Hematopoietic multipotent progenitor cell treated with erythropoietin and hydrocortisone succinate and interleukin-3 and kit ligand, for 15 days (in vitro differentiated cells): ENCODE data around the gene FBXO17.
"Not testable (repeated sequence)": the region's sequence is repeated elsewhere in the genome, so short reads cannot be mapped to it uniquely, and the experiment has no call there.

Experiments
- DNase-seq: peaks from one replicate; pipeline ENCODE4 v3.0.0-alpha.2; 2015; ENCODE audit warnings: low spot score

Gene FBXO17

DNA sequence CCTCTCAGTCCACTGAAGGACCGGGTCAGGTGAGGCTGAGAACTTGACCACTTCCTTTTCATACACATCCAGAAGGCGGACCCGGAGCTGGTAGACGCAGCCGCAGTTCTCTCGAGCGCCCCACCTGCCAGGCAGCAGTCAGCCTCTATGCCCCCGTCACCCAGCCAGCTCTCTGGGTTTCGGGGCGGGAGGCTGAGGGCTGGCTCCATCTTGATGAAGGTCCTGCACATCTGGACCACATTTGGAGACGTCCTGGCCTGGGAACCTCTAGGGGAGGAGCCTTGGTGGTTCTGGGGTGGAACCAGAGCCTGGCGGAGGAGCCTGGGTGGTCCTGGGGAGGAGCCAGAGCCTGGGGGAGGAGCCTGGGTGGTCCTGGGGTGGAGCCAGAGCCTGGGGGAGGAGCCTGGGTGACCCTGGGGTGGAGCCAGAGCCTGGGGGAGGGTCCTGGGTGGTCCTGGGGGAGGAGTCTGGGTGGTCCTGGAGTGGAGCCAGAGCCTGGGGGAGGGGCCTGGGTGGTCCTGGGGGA is 30.5 kb downstream of the FBXO17 start:
- no peak for DNase-seq

GRCh38 chr19:38942471-38943181 is 32.9 kb downstream of the FBXO17 start:
- DNase-seq, result no peak

GRCh38 chr19:38941979-38942378 is 33.6 kb downstream of the FBXO17 start:
- no peak for DNase-seq

DNA sequence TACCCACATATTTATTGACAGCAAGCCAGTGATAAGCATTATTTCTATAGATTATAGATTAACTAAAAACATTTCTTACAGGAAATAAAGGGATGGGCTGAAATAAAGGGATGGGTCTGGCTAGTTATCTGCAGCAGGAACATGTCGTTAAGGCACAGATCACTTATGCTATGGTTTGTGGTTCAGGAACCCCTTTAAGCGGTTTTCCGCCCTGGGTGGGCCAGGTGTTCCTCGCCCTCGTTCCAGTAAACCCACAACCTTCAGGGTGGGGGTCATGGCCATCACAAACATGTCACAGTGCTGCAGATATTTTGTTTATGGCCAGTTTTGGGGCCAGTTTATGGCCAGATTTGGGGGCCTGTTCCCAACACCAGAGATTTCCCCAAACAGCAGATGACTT is 34.1 kb downstream of the FBXO17 start:
- not testable (repeated sequence) for DNase-seq

DNA sequence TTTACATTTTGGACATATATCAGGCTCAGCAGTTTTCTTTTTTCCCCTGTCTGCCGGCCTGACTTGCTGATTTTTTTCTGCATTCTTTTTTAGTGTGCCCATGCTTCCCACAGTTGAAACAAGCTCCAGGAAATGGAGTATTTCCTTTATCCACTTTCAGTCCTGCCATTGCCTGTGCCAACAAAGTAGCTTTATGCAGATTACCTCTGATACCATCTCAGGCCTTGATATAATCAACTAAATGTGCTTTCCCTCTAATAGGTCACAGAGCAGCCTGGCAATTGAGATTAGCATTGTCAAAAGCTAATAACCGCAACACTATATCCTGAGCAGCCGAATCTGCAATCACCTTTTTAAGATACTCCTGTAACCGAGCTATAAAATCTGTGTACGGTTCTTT is 35.6 kb downstream of the FBXO17 start:
- DNase-seq, result no peak

GRCh38 chr19:38933544-38933943 is 42.0 kb downstream of the FBXO17 start:
- no peak for DNase-seq

DNA sequence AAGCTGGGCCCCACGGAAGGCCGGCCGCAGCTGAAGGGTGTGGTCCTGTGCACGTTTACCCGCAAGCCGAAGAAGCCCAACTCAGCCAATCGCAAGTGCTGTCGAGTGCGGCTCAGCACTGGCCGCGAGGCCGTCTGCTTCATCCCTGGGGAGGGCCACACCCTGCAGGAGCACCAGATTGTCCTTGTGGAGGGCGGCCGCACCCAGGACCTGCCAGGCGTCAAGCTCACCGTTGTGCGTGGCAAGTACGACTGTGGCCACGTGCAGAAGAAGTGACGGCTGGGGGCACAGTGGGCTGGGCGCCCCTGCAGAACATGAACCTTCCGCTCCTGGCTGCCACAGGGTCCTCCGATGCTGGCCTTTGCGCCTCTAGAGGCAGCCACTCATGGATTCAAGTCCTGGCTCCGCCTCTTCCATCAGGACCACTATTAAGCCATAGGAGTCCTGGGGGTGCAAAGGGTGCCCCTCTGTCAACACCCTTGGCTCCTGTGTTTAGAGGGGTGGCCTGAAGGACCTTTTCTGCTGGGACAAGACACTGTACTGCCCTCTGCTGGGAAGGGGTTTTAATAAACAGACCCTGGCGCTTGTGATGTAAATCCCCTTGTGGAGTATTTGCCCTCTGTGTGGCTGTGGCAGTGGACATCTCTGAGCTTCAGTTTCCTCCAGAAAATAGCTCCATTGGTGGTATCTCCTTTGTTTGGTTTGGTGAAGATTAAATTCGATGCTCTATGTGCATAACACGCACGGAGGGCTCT is 42.9 kb downstream of the FBXO17 start:
- peak; percentile 57 for DNase-seq

DNA sequence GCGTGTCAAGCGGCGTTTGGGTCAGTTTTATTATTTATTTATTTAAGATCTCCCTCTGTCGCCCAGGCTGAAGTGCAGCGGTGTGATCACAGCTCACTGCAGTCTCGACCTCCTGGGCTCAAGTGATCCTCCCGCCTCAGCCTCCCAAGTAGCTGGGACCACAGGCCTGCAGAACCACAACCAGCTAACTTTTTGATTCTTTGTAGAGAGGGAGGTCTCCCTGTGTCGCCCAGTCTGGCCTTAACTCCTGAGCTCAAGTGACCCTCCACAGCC is 44.1 kb downstream of the FBXO17 start:
- DNase-seq, result no peak

- DNase-seq, result peak; percentile 100
Measured at GRCh38 chr19:38930776-38931520, 44.6 kb downstream of the FBXO17 start, which contains the start of gene MRPS12. MRPS12 (plus strand) TSS chr19:38930944; CDS start chr19:38931295, 351 bp downstream.

DNA sequence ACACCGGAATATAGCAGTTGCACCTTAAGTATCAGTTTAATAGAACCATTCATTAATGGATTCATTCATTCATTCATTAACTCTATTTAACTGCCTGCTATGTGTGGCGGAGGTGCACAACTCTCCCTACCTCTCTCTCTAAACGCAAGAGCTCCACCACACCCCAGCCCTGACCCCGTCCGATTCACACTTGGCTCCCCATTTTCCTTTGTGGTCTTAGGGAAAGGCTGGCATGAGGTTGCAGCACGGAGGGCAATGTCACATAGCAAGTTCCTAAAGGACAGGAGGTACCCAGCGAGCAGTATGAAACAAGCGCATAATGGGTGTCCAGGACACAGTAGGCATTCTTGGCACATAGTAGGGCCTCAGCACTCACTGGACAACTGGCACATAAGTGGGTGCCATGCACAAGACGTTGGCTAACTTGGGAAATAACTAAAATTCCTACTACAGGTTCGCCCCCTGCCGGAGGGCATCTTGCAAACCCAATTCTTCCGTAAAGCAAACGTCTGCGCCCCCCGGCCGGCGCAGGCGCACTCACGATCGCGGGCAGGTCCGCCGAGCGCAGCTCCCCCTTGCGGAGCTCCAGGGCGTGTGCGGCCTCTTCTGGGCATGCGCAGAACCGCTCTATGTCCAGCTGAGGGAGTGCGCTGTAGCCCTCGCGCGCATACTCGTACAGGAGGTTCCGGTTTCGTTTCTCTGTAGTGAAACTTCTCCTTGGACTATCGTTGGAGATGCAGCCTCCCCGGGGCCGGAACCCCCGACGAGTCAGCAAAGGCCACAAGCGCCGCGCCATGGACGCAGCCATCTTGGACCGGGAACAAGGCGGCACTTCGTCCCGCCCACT is 45.4 kb downstream of the FBXO17 start, which contains the start of gene SARS2:
SARS2 (minus strand) TSS at position 835 of the 847 bp plus-strand sequence; CDS start at position 808, 27 bp downstream.
- DNase-seq, result peak; percentile 93

DNA sequence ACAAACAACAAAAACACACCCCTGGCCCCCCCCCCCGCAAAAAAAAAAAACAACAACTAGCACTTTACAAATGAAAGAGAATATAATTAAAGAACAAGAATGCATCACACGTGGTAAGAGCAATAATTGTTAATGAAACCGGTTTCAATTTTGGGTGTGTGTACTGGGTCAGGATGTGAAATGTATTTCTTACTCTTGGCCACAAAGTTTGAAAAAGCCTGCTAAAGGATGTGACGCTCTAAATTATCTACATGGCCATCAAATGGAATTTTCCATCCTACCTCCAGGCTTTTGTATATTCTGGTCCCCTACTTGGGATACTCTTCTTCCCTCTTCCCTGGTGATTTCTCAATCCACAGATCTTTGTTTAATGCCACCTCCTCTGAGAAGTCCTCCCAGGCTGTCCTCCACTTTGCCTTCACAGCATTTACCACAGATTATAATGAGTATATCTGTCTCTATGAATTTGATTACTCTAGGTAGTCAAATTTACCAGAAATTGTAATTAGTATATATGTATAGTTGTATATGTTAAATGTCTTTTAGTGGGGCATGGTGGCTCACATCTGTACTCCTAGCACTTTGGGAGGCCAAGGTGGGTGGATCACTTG is 47.0 kb downstream of the FBXO17 start:
- DNase-seq, result no peak

DNA sequence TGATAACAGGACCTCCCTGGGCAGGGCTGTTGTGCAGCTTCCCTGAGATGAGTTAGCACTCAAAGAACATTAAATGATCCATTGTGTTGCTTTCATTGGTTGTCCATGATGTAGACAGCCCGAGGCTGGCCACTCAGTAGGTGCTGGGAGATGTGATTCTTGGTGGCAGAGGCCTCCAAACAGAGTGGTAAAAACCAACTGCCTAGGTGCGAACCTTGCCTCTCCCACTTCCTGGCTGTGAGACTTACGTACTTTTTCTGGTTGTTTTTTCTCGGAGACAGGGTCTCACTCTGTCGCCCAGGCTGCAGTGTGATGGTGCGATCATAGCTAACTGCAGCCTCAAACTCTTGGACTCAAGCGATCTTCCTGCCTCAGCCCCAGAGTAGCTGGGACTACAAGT is 51.2 kb downstream of the FBXO17 start:
- no peak for DNase-seq

- no peak for DNase-seq
Measured at GRCh38 chr19:38922482-38922881, 53.1 kb downstream of the FBXO17 start.

- no peak for DNase-seq
Measured at GRCh38 chr19:38921420-38922274, 53.9 kb downstream of the FBXO17 start.

GRCh38 chr19:38920602-38921419 is 54.7 kb downstream of the FBXO17 start:
- DNase-seq, result no peak

DNA sequence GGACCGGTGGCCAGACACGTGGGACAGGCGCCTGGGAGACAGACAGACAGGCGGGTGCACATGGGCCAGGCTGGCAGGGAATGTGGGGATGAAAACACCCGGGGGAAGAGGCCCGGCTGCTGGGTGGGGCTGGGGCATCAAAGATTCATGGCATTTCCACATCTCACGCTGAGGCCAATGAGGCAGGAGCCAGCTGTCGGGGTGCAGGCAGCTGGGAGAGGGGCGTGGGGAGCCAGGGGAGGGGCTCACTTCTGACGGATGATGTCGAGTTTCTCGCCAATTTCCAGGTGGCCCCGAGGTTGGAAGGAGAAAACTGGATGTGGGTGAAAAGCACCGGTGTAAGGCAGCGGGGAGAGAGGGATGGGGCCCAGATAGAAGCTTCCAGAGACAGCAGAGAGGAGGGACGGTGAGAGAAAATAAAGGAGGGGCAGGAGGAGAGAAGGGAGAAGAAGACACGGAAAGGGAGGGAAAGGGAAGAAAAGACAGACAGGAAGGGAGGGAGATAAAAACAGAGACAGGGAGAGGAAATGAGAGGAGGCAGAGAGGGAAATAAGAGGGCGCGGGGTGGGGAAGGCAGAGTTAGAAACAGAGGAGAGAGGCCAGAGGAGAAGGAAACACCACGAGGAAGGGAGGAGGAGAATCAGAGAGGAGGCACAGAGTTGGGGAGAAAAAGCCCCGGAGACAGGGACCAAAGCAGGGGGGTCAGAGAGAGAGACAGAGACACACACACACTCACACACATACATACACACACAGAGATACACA is 55.5 kb downstream of the FBXO17 start:
- no peak for DNase-seq

- no peak for DNase-seq
Measured at GRCh38 chr19:38918526-38918925, 57.0 kb downstream of the FBXO17 start.

GRCh38 chr19:38917921-38918491 is 57.5 kb downstream of the FBXO17 start:
- peak; percentile 14 for DNase-seq
